Measurements from ENCODE around the gene C1QL2.

GRCh38 chr2:119202610-119203310 is 44.2 kb upstream of the C1QL2 start:
- TF ChIP-seq CTCF (IDR thresholded peaks at IDR 0.05) (no peak), POLR2AphosphoS5 (IDR thresholded peaks at IDR 0.05) (no peak), POLR2A (IDR thresholded peaks at IDR 0.05) (no peak)
